GM12865 (cell line): ENCODE results near the gene CNTRL.
A peak's percentile ranks its signal among the peaks of the same experiment; 100 is the strongest.

Experiments
- DNase-seq: peaks from one replicate; pipeline ENCODE4 v3.0.0; 2010; ENCODE audit warnings: low read depth
- H3K4me3 ChIP-seq: 2 replicates; pipeline ENCODE4 v1.5.1; 2011; ENCODE audit warnings: mild to moderate bottlenecking, low read depth, low read length, control low read depth
- TF ChIP-seq, protein P1 (sequence below): IDR thresholded peaks from 2 replicates; pipeline ENCODE4 v1.5.1; 2011; ENCODE audit warnings: low read length, control low read depth, low read depth, inconsistent platforms; ENCODE audit not compliant: insufficient read depth; ENCODE audit errors: missing control alignments

Gene CNTRL

GRCh38 chr9:121133104-121133816 lies 58.5 kb downstream of the CNTRL start:
- H3K4me3 ChIP-seq: no peak overlapping the region
- DNase-seq: peak; percentile 22
- TF ChIP-seq, protein P1, sequence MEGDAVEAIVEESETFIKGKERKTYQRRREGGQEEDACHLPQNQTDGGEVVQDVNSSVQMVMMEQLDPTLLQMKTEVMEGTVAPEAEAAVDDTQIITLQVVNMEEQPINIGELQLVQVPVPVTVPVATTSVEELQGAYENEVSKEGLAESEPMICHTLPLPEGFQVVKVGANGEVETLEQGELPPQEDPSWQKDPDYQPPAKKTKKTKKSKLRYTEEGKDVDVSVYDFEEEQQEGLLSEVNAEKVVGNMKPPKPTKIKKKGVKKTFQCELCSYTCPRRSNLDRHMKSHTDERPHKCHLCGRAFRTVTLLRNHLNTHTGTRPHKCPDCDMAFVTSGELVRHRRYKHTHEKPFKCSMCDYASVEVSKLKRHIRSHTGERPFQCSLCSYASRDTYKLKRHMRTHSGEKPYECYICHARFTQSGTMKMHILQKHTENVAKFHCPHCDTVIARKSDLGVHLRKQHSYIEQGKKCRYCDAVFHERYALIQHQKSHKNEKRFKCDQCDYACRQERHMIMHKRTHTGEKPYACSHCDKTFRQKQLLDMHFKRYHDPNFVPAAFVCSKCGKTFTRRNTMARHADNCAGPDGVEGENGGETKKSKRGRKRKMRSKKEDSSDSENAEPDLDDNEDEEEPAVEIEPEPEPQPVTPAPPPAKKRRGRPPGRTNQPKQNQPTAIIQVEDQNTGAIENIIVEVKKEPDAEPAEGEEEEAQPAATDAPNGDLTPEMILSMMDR: no peak

DNA sequence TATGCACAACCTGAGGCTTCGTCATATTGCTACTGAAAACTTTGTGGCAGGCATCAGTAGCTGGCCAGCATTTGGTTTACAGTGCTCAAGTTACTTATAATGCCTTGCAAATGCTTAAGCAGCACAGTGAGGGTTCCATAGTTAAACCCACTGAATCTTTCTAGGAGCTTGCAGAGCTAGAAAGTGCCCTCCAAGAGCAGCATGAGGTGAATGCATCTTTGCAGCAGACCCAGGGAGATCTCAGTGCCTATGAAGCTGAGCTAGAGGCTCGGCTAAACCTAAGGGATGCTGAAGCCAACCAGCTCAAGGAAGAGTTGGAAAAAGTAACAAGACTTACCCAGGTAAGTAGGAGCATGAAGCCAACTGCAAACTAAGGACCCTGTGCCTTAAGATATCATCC lies 60.9 kb downstream of the CNTRL start:
- no peak for DNase-seq
- no peak overlapping the region for H3K4me3 ChIP-seq
- TF ChIP-seq, protein P1: no peak

GRCh38 chr9:121138561-121138960 lies 63.8 kb downstream of the CNTRL start:
- H3K4me3 ChIP-seq: no peak overlapping the region
- DNase-seq: no peak
- TF ChIP-seq, protein P1: no peak

DNA sequence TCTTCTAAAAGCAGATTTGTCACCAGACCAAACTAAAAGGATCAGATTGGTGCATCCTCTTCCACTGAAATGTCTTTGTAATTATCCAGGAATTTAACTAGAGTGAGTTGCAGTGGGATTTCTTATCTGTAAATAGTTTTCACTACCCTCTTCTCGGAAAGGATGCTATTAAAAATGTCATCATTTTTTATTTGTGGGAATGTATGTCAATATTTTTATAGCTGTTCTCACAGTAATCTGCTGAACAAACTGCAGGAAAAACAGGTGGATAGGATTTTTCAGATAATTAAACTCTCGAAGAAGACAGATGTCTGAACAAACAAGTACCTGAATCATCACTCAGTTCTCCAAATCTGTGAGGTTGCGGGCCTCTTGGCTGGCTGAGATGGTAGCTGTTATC lies 64.2 kb downstream of the CNTRL start:
- TF ChIP-seq, protein P1: no peak
- no peak for DNase-seq
- H3K4me3 ChIP-seq: no peak overlapping the region

DNA sequence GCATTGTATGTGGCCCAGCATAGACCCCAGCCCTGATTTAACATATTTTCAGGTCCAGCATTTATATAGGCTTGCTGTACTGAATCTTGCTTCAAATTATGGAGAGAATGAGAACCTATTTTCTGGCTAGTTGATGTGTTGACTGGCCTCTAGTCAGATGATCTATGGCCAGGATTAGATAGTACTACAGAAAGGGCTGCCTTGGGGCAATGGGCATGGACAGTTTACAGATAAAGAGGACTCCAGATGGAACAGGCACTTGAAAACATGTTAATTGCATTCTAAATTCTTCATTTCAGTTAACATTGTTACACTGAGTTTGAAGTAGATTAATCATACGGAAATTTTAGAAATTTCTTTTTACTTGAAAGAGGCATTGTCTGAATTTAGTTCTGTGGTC lies 65.4 kb downstream of the CNTRL start:
- TF ChIP-seq, protein P1: no peak
- DNase-seq: no peak
- H3K4me3 ChIP-seq: no peak overlapping the region

GRCh38 chr9:121141306-121141705 lies 66.6 kb downstream of the CNTRL start:
- TF ChIP-seq, protein P1: no peak
- no peak overlapping the region for H3K4me3 ChIP-seq
- DNase-seq: no peak

DNA sequence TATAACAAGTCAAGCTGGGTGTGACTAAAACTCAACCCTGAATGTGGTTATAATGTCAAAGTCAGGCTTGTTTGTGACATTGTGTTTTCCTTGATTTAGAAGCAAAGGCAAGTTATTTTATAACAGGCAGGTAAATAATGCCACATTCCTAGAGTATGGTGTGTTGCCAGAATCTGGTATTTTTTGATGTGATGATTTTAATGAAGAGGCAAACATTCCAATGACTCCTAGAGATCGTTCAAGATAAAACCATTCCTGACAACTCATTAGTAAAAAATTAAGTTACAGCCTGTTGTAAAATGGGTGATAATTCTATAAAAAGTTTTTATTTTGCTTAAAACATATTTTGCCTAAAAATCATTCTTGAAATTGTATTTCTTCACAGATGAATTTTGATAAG lies 67.0 kb downstream of the CNTRL start:
- no peak for DNase-seq
- TF ChIP-seq, protein P1: no peak
- no peak overlapping the region for H3K4me3 ChIP-seq
